Neural crest cell (in vitro differentiated cells): ENCODE data around the gene FAM228A. TPM values are rescaled to one million over a fixed set of nuclear protein-coding genes. Genes with fewer than 3 reads are reported as not detected.
A peak's percentile ranks its signal among the peaks of the same experiment; 100 is the strongest.
"Not testable (repeated sequence)": the region's sequence is repeated elsewhere in the genome, so short reads cannot be mapped to it uniquely, and the experiment has no call there.

Source experiments
- DNase-seq: peaks from one replicate; pipeline ENCODE4 v3.0.0; 2021; ENCODE audit warnings: low read depth, mixed read lengths, low spot score
- H3K27ac Mint-ChIP-seq: one replicate; pipeline ENCODE4 v1.8.0; 2021; ENCODE audit warnings: mild to moderate bottlenecking, mixed read lengths; ENCODE audit not compliant: unreplicated experiment
- H3K27me3 Mint-ChIP-seq: 2 replicates; pipeline ENCODE4 v1.8.0; 2021; ENCODE audit warnings: low read depth, mild to moderate bottlenecking, mixed read lengths
- H3K36me3 Mint-ChIP-seq: 2 replicates; pipeline ENCODE4 v1.8.0; 2021; ENCODE audit warnings: low read depth, mild to moderate bottlenecking, mixed read lengths
- H3K4me1 Mint-ChIP-seq: 2 replicates; pipeline ENCODE4 v1.8.0; 2021; ENCODE audit warnings: mixed read lengths
- H3K4me3 Mint-ChIP-seq: one replicate; pipeline ENCODE4 v1.8.0; 2021; ENCODE audit warnings: mild to moderate bottlenecking, mixed read lengths
- H3K9me3 Mint-ChIP-seq: 2 replicates; pipeline ENCODE4 v1.8.0; 2021; ENCODE audit warnings: mixed read lengths
- CTCF ChIP-seq: fragments of 200-600 bp; sonication (generic); conservative IDR thresholded peaks from 2 replicates; pipeline ENCODE4 v1.5.0; 2021; ENCODE audit warnings: antibody characterized with exemption, mild to moderate bottlenecking
- total RNA-seq: library from RNA; stranded (reverse); gene quantifications from 2 replicates; pipeline ENCODE4 v1.2.1, GENCODE V29; 2021

Gene FAM228A
- total RNA-seq, 1 donor from 2014 or later = 0.51 TPM

- peaks cover 16% of the 10 kb centered on the region for H3K9me3 Mint-ChIP-seq
- no peak for DNase-seq
- peaks cover 23% of the 10 kb centered on the region for H3K36me3 Mint-ChIP-seq
- H3K27me3 Mint-ChIP-seq = no peaks in the 10 kb centered on the region
- peaks cover 17% of the 10 kb centered on the region for H3K4me1 Mint-ChIP-seq
- no peak overlapping the region for H3K27ac Mint-ChIP-seq
- no peak for TF ChIP-seq CTCF
- no peak overlapping the region for H3K4me3 Mint-ChIP-seq
Observed at GRCh38 chr2:24190503-24190902, 15.7 kb downstream of the FAM228A start.

GRCh38 chr2:24191156-24191555 lies 16.3 kb downstream of the FAM228A start:
- no peak overlapping the region for H3K27ac Mint-ChIP-seq
- no peak for TF ChIP-seq CTCF
- no peak overlapping the region for H3K4me3 Mint-ChIP-seq
- H3K36me3 Mint-ChIP-seq = peaks cover 23% of the 10 kb centered on the region
- H3K9me3 Mint-ChIP-seq = peaks cover 16% of the 10 kb centered on the region
- no peaks in the 10 kb centered on the region for H3K27me3 Mint-ChIP-seq
- DNase-seq = no peak
- peaks cover 17% of the 10 kb centered on the region for H3K4me1 Mint-ChIP-seq

- DNase-seq = no peak
- H3K4me1 Mint-ChIP-seq = peaks cover 17% of the 10 kb centered on the region
- H3K9me3 Mint-ChIP-seq = peaks cover 19% of the 10 kb centered on the region
- peaks cover 25% of the 10 kb centered on the region for H3K36me3 Mint-ChIP-seq
- no peak for TF ChIP-seq CTCF
- no peak overlapping the region for H3K27ac Mint-ChIP-seq
- H3K4me3 Mint-ChIP-seq = no peak overlapping the region
- H3K27me3 Mint-ChIP-seq = no peaks in the 10 kb centered on the region
Observed at GRCh38 chr2:24191848-24192247, 17.0 kb downstream of the FAM228A start.

GRCh38 chr2:24197213-24197612 lies 22.4 kb downstream of the FAM228A start:
- H3K9me3 Mint-ChIP-seq, H3K27me3 Mint-ChIP-seq, H3K4me1 Mint-ChIP-seq, H3K4me3 Mint-ChIP-seq, H3K27ac Mint-ChIP-seq, DNase-seq: not testable (repeated sequence)
- H3K36me3 Mint-ChIP-seq = peaks cover 11% of the 10 kb centered on the region

- no peak overlapping the region for H3K27ac Mint-ChIP-seq
- DNase-seq = no peak
- no peak for TF ChIP-seq CTCF
- H3K9me3 Mint-ChIP-seq = peaks cover 4% of the 10 kb centered on the region
- H3K36me3 Mint-ChIP-seq = peaks cover 7% of the 10 kb centered on the region
- H3K4me1 Mint-ChIP-seq = no peaks in the 10 kb centered on the region
- no peaks in the 10 kb centered on the region for H3K27me3 Mint-ChIP-seq
- no peak overlapping the region for H3K4me3 Mint-ChIP-seq
Observed at GRCh38 chr2:24199968-24200590, 25.2 kb downstream of the FAM228A start.

GRCh38 chr2:24200799-24201198 lies 25.9 kb downstream of the FAM228A start:
- no peak for DNase-seq
- Mint-ChIP-seq H3K27ac (peak overlapping the region; percentile 12), H3K9me3 (peaks cover 4% of the 10 kb centered on the region), H3K4me1 (no peaks in the 10 kb centered on the region), H3K27me3 (no peaks in the 10 kb centered on the region), H3K4me3 (no peak overlapping the region), H3K36me3 (peaks cover 5% of the 10 kb centered on the region)
- no peak for TF ChIP-seq CTCF
